ENCODE data around the gene SERPINE2. TPM values are rescaled to one million over a fixed set of nuclear protein-coding genes. Genes with fewer than 3 reads are reported as not detected.
A peak's percentile ranks its signal among the peaks of the same experiment; 100 is the strongest.

The SERPINE2 gene
- total RNA-seq, 1 experiment from 2014 or later = 380 TPM

DNA sequence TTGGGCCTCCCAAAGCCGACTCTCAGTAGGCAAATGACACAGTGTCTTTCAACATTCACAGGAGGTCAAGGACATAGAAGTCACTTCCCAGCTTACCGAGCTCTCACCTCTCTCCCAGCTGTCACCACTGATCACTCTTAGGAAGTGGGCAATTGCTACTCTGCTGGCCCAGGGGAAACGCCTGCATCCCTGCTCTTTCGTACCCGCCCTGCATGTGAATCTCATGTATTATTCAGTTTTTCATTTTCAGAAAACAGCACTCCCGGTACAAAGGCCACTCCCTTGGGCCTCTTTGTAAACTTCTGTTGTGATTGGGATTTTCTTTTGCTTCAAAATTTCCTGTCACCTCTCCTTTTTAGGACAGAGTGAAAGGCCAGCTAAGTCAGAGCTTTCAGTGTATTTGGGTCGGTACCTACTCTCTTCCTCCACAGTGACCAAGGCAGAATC lies 66.4 kb downstream of the SERPINE2 start:
- H3K9me3 ChIP-seq (ENCODE audit: low read depth, low read length, poor library complexity, severe bottlenecking) = no peaks in the 10 kb centered on the region
- CTCF ChIA-PET = no interaction called here
- POLR2A ChIA-PET (ENCODE audit: low non-redundant PET) = no interaction called here
- DNase-seq (ENCODE audit: low spot score) = no peak
- TF ChIP-seq, protein P1, sequence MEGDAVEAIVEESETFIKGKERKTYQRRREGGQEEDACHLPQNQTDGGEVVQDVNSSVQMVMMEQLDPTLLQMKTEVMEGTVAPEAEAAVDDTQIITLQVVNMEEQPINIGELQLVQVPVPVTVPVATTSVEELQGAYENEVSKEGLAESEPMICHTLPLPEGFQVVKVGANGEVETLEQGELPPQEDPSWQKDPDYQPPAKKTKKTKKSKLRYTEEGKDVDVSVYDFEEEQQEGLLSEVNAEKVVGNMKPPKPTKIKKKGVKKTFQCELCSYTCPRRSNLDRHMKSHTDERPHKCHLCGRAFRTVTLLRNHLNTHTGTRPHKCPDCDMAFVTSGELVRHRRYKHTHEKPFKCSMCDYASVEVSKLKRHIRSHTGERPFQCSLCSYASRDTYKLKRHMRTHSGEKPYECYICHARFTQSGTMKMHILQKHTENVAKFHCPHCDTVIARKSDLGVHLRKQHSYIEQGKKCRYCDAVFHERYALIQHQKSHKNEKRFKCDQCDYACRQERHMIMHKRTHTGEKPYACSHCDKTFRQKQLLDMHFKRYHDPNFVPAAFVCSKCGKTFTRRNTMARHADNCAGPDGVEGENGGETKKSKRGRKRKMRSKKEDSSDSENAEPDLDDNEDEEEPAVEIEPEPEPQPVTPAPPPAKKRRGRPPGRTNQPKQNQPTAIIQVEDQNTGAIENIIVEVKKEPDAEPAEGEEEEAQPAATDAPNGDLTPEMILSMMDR (conservative IDR thresholded peaks at IDR 0.05; ENCODE audit: low read depth, low read length) = no peak
- no peak for TF ChIP-seq EZH2 (IDR thresholded peaks at IDR 0.05; ENCODE audit: borderline replicate concordance, low read depth, low read length, poor library complexity, severe bottlenecking)
- no peak overlapping the region for H3K4me3 ChIP-seq (ENCODE audit: low read depth, low read length, poor library complexity, severe bottlenecking)
- H3K27ac ChIP-seq (ENCODE audit: low read depth, low read length, poor library complexity, severe bottlenecking) = no peak overlapping the region
- BruUV-seq (replicated peaks) = no TSS peak
- peaks cover 28% of the 10 kb centered on the region for H3K4me1 ChIP-seq (ENCODE audit: insufficient read depth, low read length, poor library complexity, severe bottlenecking)
- H3K27me3 ChIP-seq (replicated peaks; ENCODE audit: insufficient read depth, low read depth, low read length, poor library complexity) = no peaks in the 10 kb centered on the region
- intact Hi-C loops (cut with micrococcal nuclease; ENCODE audit: unreplicated experiment) = loop anchor here (10.0 kb wide), 2 partner anchors 472 to 682 kb away; no protein-coding TSS in a partner anchor
- H3K36me3 ChIP-seq (ENCODE audit: insufficient read depth, low read length, poor library complexity, severe bottlenecking) = peaks cover 19% of the 10 kb centered on the region

DNA sequence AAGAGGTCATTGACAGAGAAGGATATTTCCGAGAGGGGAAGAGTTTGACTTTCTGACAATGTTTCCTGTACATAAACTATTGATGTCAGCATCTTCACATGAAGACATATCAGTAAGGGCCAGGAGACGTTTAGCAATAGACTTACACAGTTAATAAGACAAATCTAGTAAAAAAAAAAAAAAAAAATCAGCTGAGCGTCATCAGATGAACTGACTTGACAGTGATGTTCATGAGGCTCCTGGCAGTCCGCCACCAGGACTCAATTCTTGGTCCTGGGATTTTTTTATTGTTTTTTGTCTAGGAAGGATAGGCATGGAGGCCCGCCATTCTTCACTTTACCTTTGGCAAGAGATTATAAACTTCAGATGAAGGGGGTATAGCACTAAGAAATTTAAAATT lies 67.4 kb downstream of the SERPINE2 start:
- TF ChIP-seq, protein P1 (conservative IDR thresholded peaks at IDR 0.05; ENCODE audit: low read depth, low read length) = no peak
- no peak for TF ChIP-seq EZH2 (IDR thresholded peaks at IDR 0.05; ENCODE audit: borderline replicate concordance, low read depth, low read length, poor library complexity, severe bottlenecking)
- intact Hi-C loops (cut with micrococcal nuclease; ENCODE audit: unreplicated experiment) = loop anchor here (2.0 to 10.0 kb wide), 4 partner anchors 165 to 683 kb away; no protein-coding TSS in a partner anchor
- H3K27me3 ChIP-seq (replicated peaks; ENCODE audit: insufficient read depth, low read depth, low read length, poor library complexity) = no peaks in the 10 kb centered on the region
- peaks cover 17% of the 10 kb centered on the region for H3K36me3 ChIP-seq (ENCODE audit: insufficient read depth, low read length, poor library complexity, severe bottlenecking)
- H3K4me1 ChIP-seq (ENCODE audit: insufficient read depth, low read length, poor library complexity, severe bottlenecking) = peaks cover 28% of the 10 kb centered on the region
- no peak overlapping the region for H3K4me3 ChIP-seq (ENCODE audit: low read depth, low read length, poor library complexity, severe bottlenecking)
- H3K27ac ChIP-seq (ENCODE audit: low read depth, low read length, poor library complexity, severe bottlenecking) = no peak overlapping the region
- no peak for DNase-seq (ENCODE audit: low spot score)
- H3K9me3 ChIP-seq (ENCODE audit: low read depth, low read length, poor library complexity, severe bottlenecking) = no peaks in the 10 kb centered on the region
- ChIA-PET POLR2A (ENCODE audit: low non-redundant PET) (interaction anchor here (0.7 kb wide), 1 partner anchor 38 kb away, joined by 6 read pairs; no protein-coding TSS in a partner anchor), CTCF (interaction anchor here (0.6 to 2.4 kb wide), 3 partner anchors 311 to 312 kb away, joined by 3 to 19 read pairs (median 3); no protein-coding TSS in a partner anchor)
- no TSS peak for BruUV-seq (replicated peaks)

DNA sequence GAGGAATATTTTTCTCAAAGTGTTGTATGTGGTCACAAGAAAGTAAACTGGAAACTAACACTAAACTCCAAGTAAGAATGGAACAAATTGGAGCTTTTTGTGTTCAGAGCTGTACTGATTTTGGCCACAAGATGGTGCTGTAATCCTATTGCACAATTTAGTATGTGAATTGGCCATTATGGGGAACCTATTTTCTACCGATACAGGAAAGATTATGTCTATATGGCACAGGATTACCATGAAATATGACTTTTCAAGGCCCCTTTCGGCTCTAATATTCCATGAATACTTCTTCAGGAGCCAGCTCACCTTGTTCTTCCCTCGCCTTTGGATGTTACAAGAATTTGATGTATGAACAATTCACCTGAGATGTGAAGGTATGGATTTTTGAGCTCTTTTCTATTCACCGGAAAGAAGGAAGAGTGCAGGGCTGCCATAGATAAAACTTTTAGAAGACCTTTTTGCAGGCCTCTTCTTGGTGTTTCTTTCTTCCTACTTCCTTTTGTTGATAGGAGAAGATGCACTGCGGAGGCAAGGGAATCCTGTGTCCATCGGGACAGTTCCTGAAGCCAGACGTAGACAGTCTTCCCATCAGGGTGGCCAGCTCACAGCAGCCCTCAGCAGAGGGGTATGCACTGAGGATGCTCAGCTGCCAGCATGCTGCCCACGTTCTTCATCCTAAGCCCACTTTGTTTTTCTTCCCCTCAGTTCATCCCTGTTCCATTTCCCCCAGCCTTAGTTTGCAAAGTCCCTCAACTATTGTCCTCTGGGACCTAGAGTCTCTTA lies 68.5 kb downstream of the SERPINE2 start:
- TF ChIP-seq, protein P1 (conservative IDR thresholded peaks at IDR 0.05; ENCODE audit: low read depth, low read length) = peak; percentile 96
- TF ChIP-seq EZH2 (IDR thresholded peaks at IDR 0.05; ENCODE audit: borderline replicate concordance, low read depth, low read length, poor library complexity, severe bottlenecking) = no peak
- intact Hi-C loops (cut with micrococcal nuclease; ENCODE audit: unreplicated experiment) = loop anchor here (1.0 to 10.0 kb wide), 5 partner anchors 166 to 684 kb away; no protein-coding TSS in a partner anchor
- DNase-seq (ENCODE audit: low spot score) = peak; percentile 82
- H3K4me1 ChIP-seq (ENCODE audit: insufficient read depth, low read length, poor library complexity, severe bottlenecking) = peaks cover 28% of the 10 kb centered on the region
- H3K4me3 ChIP-seq (ENCODE audit: low read depth, low read length, poor library complexity, severe bottlenecking) = no peak overlapping the region
- ChIA-PET CTCF (interaction anchor here (0.9 to 2.4 kb wide), 13 partner anchors 9 to 479 kb away, joined by 3 to 20 read pairs (median 5); no protein-coding TSS in a partner anchor), POLR2A (ENCODE audit: low non-redundant PET) (no interaction called here)
- H3K27ac ChIP-seq (ENCODE audit: low read depth, low read length, poor library complexity, severe bottlenecking) = peak overlapping the region; percentile 19
- H3K27me3 ChIP-seq (replicated peaks; ENCODE audit: insufficient read depth, low read depth, low read length, poor library complexity) = no peaks in the 10 kb centered on the region
- BruUV-seq (replicated peaks) = no TSS peak
- H3K36me3 ChIP-seq (ENCODE audit: insufficient read depth, low read length, poor library complexity, severe bottlenecking) = peaks cover 26% of the 10 kb centered on the region
- H3K9me3 ChIP-seq (ENCODE audit: low read depth, low read length, poor library complexity, severe bottlenecking) = no peaks in the 10 kb centered on the region

All from A673 (cell line).